GM19372 (cell line): ENCODE measurements around the gene NFKBIL1.
"Not testable (repeated sequence)": the region's sequence is repeated elsewhere in the genome, so short reads cannot be mapped to it uniquely, and the experiment has no call there.

ENCODE experiments used
- ATAC-seq: cut with Tn5 transposase; IDR thresholded peaks from one replicate; pipeline ENCODE4 v1.9.1; 2021; ENCODE audit warnings: mild to moderate bottlenecking, low read depth, moderate library complexity; ENCODE audit not compliant: unreplicated experiment

The NFKBIL1 gene

DNA sequence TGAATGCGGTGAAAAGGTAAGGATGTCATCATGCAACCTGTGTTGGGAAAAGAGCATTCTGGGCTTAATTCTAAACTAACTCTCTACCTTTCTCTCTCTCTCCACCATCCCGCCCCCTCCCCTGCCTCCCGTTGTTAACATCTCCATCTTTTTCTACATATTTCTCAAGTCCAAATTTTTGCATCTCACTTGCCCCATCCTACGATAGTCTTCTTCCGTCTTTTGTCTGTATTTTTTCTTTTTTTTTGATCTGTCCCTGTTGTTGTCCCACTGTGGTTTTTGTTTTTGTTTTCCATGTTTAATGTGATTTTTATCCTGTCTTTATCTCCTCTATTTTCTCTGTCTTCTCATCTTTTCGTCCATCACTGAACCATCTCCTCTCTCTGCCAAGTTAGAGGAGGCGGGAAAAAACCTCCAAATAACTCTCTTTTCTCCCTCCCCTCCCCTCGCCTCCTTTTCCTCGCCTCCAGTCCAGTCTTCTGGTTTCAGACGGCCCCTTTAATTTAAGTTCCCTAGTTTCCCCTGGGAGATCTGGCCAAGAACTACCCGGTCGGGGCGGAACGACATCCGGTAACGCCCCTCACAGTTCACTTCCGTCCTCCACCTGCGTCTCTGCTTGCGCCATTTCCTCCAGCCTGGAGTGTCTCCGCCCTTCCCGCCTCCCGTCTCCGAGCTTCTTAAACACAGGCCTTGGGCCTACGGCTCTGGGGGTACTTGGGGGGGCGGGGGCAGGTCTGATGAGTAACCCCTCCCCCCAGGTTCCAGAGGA, at the start of gene NFKBIL1:
Gene NFKBIL1 (plus strand): TSS at position 651 of the 769 bp plus-strand sequence. CDS start 87 bp downstream, at position 738.
- peak; percentile 67 for ATAC-seq

- no peak for ATAC-seq
Observed at GRCh38 chr6:31498748-31499147, 48.7 kb upstream of the NFKBIL1 start.

- ATAC-seq = not testable (repeated sequence)
Observed at GRCh38 chr6:31499648-31500047, 47.8 kb upstream of the NFKBIL1 start.

DNA sequence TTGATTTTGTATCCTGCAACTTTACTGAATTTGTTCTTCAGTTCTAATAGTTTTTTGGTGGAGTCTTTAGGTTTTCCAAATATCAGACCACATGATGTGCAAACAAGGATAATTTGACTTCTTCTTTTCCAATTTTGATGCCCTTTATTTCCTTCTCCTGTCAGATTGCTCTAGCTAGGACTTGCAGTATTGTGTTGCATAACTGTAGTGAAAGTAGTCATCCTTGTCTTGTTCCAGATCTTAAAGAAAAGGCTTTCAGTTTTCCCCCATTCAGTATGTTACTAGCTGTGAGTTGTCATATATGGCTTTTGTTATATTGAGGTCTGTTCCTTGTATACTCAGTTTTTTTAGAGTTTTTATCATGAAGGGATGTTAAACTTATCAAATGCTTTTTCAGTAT, 44.8 kb upstream of the NFKBIL1 start:
- ATAC-seq = no peak

GRCh38 chr6:31509036-31509435, 38.4 kb upstream of the NFKBIL1 start:
- ATAC-seq = not testable (repeated sequence)

- no peak for ATAC-seq
Observed at GRCh38 chr6:31510007-31510406, 37.4 kb upstream of the NFKBIL1 start.

GRCh38 chr6:31513456-31514165, 33.8 kb upstream of the NFKBIL1 start:
- no peak for ATAC-seq

DNA sequence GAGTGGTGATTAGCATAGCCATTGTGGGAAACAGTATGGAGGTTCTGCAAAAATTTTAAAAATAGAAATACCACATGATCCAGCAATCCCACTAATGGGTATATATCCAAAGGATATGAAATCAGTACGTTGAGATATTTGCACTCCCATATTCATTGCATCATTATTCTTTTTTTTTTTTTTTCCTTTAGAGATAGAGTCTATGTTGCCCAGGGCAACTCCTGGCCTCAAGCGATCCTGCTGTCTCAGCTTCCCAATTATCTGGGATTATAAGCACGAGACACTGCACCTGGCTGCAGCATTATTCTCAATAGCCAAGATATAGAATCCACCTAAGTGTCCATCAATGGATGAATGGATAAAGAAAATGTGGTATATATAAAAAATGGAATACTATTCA, 25.6 kb upstream of the NFKBIL1 start:
- no peak for ATAC-seq

GRCh38 chr6:31525553-31525931, 21.9 kb upstream of the NFKBIL1 start:
- ATAC-seq = no peak

GRCh38 chr6:31525932-31526591, 21.3 kb upstream of the NFKBIL1 start:
- no peak for ATAC-seq

GRCh38 chr6:31528307-31528777, 19.1 kb upstream of the NFKBIL1 start:
- ATAC-seq = no peak

DNA sequence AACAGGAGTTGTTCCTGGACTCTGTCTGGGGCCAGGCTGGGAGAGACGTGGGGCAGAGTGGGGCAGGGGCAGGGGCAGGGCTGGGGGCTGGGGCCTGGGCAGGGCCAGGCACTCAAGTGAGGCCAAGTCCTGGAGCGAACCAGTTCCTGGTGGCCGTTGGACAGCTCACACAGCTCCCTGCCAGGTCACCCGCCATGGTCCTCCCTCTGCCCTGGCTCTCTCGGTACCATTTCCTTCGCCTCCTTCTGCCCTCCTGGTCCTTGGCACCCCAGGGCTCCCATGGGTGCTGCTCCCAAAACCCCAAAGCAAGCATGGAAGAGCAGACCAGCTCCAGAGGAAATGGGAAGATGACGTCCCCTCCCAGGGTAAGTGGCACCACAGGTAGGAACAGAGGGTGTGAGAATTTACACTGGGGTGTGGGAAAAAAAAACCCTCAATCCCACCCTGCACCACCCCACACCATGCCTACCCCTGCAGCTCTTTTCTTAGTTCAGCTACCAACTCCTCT, 18.5 kb upstream of the NFKBIL1 start, which contains the start of gene MCCD1:
Gene MCCD1 (plus strand): TSS at position 142 of the 508 bp plus-strand sequence. CDS start 53 bp downstream, at position 195.
- no peak for ATAC-seq

GRCh38 chr6:31529329-31530150, 17.9 kb upstream of the NFKBIL1 start:
- ATAC-seq = no peak

DNA sequence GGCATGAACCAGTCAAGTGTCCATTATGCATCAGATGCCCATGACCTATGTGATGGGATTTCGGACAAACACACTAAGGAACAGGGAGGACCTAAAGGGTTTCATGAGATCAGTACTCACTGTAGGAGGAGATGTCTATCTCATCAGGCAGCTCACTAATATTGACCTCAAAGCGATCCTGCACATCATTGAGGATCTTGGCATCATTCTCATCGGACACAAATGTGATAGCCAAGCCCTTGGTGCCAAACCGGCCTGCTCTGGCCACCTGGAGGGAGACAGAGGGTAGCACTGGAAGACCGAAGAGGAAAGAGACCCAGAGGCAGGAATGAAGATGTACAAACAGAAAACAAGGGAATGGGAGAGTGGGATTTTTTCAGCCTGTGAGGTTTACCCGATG, 16.7 kb upstream of the NFKBIL1 start:
- no peak for ATAC-seq

GRCh38 chr6:31531162-31531561, 16.2 kb upstream of the NFKBIL1 start:
- ATAC-seq = no peak

DNA sequence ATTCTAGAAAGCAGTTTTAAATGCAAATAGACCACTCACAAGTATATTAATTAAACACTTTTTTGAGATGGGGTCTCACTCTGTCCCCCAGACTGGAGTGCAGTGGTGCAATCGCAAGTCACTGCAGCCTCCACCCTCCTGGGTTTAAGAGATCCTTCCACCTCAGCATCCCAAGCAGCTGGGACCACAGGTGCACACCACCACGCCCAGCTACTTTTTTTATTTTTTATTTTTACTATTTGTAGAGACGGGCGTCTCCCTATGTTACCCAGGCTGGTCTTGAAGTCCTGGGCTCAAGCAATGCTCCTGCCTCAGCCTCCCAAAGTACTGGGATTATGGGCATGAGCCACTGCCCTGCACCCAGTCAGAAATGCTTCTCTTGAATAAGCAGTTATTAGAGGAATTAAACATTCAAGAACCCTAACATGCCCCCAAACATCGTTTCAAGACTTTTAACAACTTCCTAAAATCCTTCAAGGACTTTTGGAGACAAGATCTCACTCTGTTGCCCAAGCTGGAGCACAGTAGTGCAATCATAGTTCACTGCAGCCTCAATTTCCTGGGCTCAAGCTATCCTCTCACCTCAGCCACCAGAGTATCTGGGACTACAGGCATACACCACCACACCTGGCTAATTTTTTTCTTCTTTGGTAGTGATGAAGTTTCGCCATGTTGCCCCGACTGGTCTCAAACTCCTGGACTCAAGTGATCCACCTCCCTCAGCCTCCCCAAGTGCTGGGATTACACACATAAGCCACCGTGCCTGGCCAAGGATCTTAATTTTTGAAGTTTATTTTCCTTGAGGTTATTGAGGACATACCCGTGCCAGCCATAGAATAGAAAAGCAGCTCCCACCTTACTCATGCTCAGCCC, 15.4 kb upstream of the NFKBIL1 start:
- ATAC-seq = no peak

DNA sequence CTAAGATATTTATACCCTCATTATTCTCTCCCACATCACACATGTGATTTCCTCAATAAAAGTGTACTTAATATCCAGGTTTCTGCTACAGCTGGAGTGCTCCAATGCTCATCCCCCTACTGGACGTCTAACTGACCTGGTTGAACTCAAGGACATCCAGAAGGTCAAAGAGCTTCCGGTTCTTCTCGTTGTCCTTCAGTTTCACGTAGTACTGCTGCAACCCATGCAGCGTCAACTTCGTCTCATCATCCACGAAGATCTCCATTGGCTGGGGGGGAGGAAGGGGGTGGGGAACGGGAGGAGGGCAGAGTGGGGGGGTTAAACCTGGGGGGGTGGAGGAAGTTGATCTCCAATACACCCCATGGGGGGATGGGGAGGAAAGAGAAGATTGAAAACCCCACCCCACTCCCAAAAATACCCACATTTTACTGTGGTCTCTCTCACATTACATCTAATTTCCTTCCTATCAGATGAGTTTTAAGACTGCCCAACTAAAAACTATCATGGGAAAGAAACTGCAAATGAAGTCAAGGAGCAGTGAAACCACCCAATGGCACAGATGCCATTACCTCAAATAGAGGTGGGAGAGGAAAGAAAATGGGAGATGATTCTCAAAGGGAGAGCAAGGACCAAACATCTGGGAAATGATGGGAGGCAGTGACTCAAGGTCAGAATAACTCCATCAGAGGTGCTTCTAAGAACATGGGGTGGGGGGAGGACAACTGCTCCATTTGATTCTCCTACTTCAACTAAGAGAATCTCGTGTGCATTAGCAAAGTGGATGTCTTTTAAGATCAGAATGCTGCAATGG, 14.6 kb upstream of the NFKBIL1 start:
- no peak for ATAC-seq

DNA sequence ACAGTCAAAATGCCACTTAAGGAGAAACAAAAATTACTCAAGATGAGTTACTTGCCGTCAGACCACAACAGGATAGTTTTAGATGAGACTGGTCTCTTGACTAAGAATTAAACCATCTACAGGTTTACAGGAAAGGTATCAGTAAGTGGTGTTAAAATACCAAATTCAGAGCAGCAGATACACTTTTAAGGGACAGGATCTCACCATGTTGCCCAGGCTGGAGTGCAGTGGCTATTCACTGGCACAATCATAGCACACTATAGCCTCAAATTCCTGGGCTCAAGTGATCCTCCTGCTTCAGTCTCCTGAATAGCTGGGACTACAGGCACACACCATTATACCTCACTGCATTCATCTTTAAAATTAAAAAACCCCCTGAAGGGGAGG, 14.0 kb upstream of the NFKBIL1 start:
- no peak for ATAC-seq
